ENCODE measurements around the gene ARMC7.

ARMC7 gene

GRCh38 chr17:75103601-75104554 is 5.9 kb upstream of the ARMC7 start:
- Histone ChIP-seq H3K4me3 (no peak overlapping the region), H3K27ac (no peak overlapping the region)
- no peak for TF ChIP-seq CTCF (IDR thresholded peaks at IDR 0.05)
- no peak for DNase-seq (ENCODE audit: low spot score)

GRCh38 chr17:75105126-75106080 is 4.4 kb upstream of the ARMC7 start:
- Histone ChIP-seq H3K4me3 (no peak overlapping the region), H3K27ac (no peak overlapping the region)
- DNase-seq (ENCODE audit: low spot score): no peak
- TF ChIP-seq CTCF (IDR thresholded peaks at IDR 0.05): peak; percentile 29

DNA sequence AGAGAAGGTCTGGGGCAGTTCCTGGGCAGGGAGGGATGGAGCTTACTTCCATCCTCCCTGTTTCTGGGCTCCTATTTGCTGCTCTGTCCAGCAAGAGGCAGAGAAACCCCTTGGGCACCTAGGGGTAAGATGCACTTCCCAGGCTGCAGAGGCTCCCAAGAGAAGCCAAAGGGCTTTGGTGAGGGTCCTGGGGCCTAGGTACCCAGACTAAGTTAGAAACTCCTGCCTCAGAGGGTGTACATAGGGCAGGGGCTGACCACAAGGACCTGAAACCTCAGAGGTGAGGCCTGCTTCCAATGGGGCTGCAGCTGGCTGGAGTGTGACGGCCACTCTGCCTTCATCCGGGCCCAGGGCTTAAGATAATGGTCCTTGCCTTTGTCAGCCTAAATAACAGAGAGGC is 1.6 kb upstream of the ARMC7 start:
- no peak for TF ChIP-seq CTCF (IDR thresholded peaks at IDR 0.05)
- no peak for DNase-seq (ENCODE audit: low spot score)
- Histone ChIP-seq H3K4me3 (no peak overlapping the region), H3K27ac (no peak overlapping the region)

GRCh38 chr17:75109046-75109406 is 743 bp upstream of the ARMC7 start:
- no peak for TF ChIP-seq CTCF (IDR thresholded peaks at IDR 0.05)
- Histone ChIP-seq H3K27ac (no peak overlapping the region), H3K4me3 (peak overlapping the region; percentile 87)
- no peak for DNase-seq (ENCODE audit: low spot score)

GRCh38 chr17:75110234-75110937 is 617 bp downstream of the ARMC7 start:
- TF ChIP-seq CTCF (IDR thresholded peaks at IDR 0.05): no peak
- no peak for DNase-seq (ENCODE audit: low spot score)
- peak overlapping the region; percentile 32 to 77 for H3K27ac ChIP-seq
- H3K4me3 ChIP-seq: peak overlapping the region; percentile 87

DNA sequence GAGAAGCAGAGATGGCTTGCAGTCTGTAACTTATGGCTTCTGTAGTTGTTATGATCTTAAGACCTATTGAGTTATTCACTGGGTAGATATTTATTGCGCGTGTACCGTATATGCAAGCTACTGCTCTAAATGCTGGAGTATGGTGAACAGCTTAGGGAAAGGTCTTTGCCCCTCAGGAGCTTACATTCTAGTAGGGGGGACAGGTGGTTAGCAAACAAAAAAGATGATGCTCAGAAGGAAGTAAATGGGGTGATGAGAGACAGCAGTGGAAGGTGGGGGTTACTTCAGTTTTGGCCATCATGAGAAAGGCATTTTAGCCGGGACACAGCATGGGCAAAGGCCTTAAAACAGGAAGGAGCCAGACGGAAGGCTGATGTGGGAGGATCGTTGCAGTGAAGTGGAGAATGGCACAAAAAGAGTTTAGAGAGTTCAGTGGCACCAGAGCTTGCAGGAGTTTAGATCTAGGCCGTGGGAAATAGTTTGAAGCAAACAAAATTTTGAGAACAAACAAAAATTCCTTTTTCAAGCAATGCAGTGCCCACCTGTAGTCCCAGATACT is 2.1 kb downstream of the ARMC7 start:
- no peak overlapping the region for H3K27ac ChIP-seq
- no peak for DNase-seq (ENCODE audit: low spot score)
- TF ChIP-seq CTCF (IDR thresholded peaks at IDR 0.05): no peak
- no peak overlapping the region for H3K4me3 ChIP-seq
